ENCODE data around the gene ZMIZ2. TPM values are rescaled to one million over a fixed set of nuclear protein-coding genes. Genes with fewer than 3 reads are reported as not detected.
"Not testable (repeated sequence)": the region's sequence is repeated elsewhere in the genome, so short reads cannot be mapped to it uniquely, and the experiment has no call there.

ZMIZ2 gene
- total RNA-seq, result 9.8 TPM

- DNase-seq (ENCODE audit: low spot score in 2 of 2) (peak; percentile 99), FAIRE-seq (no peak)
Measured at GRCh38 chr7:44748045-44748947, at the start of gene ZMIZ2. TSS of gene ZMIZ2 (plus strand) at chr7:44748847. CDS start at chr7:44756250, 7,403 bp downstream.

GRCh38 chr7:44699598-44699997 is 49.0 kb upstream of the ZMIZ2 start:
- DNase-seq (ENCODE audit: low spot score in 2 of 2); FAIRE-seq: not testable (repeated sequence)

- DNase-seq (ENCODE audit: low spot score in 2 of 2), result no peak
- no peak for FAIRE-seq
Measured at GRCh38 chr7:44700322-44700721, 48.3 kb upstream of the ZMIZ2 start.

- DNase-seq (ENCODE audit: low spot score in 2 of 2); FAIRE-seq: not testable (repeated sequence)
Measured at GRCh38 chr7:44703391-44703790, 45.3 kb upstream of the ZMIZ2 start.

- DNase-seq (ENCODE audit: low spot score in 2 of 2), result no peak
- no peak for FAIRE-seq
Measured at GRCh38 chr7:44703921-44704320, 44.7 kb upstream of the ZMIZ2 start.

- FAIRE-seq, result no peak
- DNase-seq (ENCODE audit: low spot score in 2 of 2), result no peak
Measured at GRCh38 chr7:44705434-44705833, 43.2 kb upstream of the ZMIZ2 start.

- no peak for DNase-seq (ENCODE audit: low spot score in 2 of 2)
- FAIRE-seq, result no peak
Measured at GRCh38 chr7:44706788-44707557, 41.7 kb upstream of the ZMIZ2 start.

- FAIRE-seq, result no peak
- no peak for DNase-seq (ENCODE audit: low spot score in 2 of 2)
Measured at GRCh38 chr7:44707558-44708230, 41.0 kb upstream of the ZMIZ2 start.

- no peak for FAIRE-seq
Measured at GRCh38 chr7:44709011-44709915, 39.4 kb upstream of the ZMIZ2 start.

GRCh38 chr7:44709945-44710596 is 38.6 kb upstream of the ZMIZ2 start:
- DNase-seq (ENCODE audit: low spot score in 2 of 2) (no peak), FAIRE-seq (no peak)

More at GRCh38 chr7:44709011-44709915, 39.4 kb upstream of the ZMIZ2 start:
- no peak for DNase-seq (ENCODE audit: low spot score in 2 of 2)

GRCh38 chr7:44711528-44711927 is 37.1 kb upstream of the ZMIZ2 start:
- DNase-seq (ENCODE audit: low spot score in 2 of 2), result no peak
- FAIRE-seq, result no peak

- FAIRE-seq, result no peak
- no peak for DNase-seq (ENCODE audit: low spot score in 2 of 2)
Measured at GRCh38 chr7:44712012-44712411, 36.6 kb upstream of the ZMIZ2 start.

- FAIRE-seq, result no peak
- DNase-seq (ENCODE audit: low spot score in 2 of 2), result no peak
Measured at GRCh38 chr7:44713141-44713540, 35.5 kb upstream of the ZMIZ2 start.

GRCh38 chr7:44713680-44714335 is 34.8 kb upstream of the ZMIZ2 start:
- FAIRE-seq, result no peak

GRCh38 chr7:44716205-44716604 is 32.4 kb upstream of the ZMIZ2 start:
- FAIRE-seq, result no peak
- no peak for DNase-seq (ENCODE audit: low spot score in 2 of 2)

More at GRCh38 chr7:44713680-44714335, 34.8 kb upstream of the ZMIZ2 start:
- DNase-seq (ENCODE audit: low spot score in 2 of 2), result no peak

- no peak for DNase-seq (ENCODE audit: low spot score in 2 of 2)
- no peak for FAIRE-seq
Measured at GRCh38 chr7:44720301-44720700, 28.3 kb upstream of the ZMIZ2 start.

GRCh38 chr7:44724276-44724675 is 24.4 kb upstream of the ZMIZ2 start:
- no peak for DNase-seq (ENCODE audit: low spot score in 2 of 2)
- no peak for FAIRE-seq

- FAIRE-seq; DNase-seq (ENCODE audit: low spot score in 2 of 2): not testable (repeated sequence)
Measured at GRCh38 chr7:44726250-44726649, 22.4 kb upstream of the ZMIZ2 start.
